ENCODE measurements around the gene CADM2.

GRCh38 chr3:85760342-85760741, 801.6 kb downstream of the CADM2 start:
- TF ChIP-seq POLR2AphosphoS5 (IDR thresholded peaks at IDR 0.05; ENCODE audit: low read depth): no peak
- TF ChIP-seq EZH2 (IDR thresholded peaks at IDR 0.05; ENCODE audit: low read depth, unreplicated experiment): no peak
- TF ChIP-seq CTCF (conservative IDR thresholded peaks at IDR 0.05; ENCODE audit: low read depth in 2 of 2): no peak
